Fibroblast of skin of right quadriceps (primary cell): ENCODE measurements around the gene DDX25.

Experiments used
- DNase-seq: peaks from one replicate; pipeline ENCODE4 v3.0.0-alpha.2; 2013

DDX25 gene

GRCh38 chr11:125952973-125953372 lies 48.7 kb downstream of the DDX25 start:
- DNase-seq = no peak

GRCh38 chr11:125953401-125953935 lies 49.2 kb downstream of the DDX25 start:
- no peak for DNase-seq

GRCh38 chr11:125954123-125954944 lies 50.0 kb downstream of the DDX25 start:
- no peak for DNase-seq

- DNase-seq = no peak
Observed at GRCh38 chr11:125954945-125955640, 50.8 kb downstream of the DDX25 start.

GRCh38 chr11:125955856-125956255 lies 51.5 kb downstream of the DDX25 start:
- no peak for DNase-seq

DNA sequence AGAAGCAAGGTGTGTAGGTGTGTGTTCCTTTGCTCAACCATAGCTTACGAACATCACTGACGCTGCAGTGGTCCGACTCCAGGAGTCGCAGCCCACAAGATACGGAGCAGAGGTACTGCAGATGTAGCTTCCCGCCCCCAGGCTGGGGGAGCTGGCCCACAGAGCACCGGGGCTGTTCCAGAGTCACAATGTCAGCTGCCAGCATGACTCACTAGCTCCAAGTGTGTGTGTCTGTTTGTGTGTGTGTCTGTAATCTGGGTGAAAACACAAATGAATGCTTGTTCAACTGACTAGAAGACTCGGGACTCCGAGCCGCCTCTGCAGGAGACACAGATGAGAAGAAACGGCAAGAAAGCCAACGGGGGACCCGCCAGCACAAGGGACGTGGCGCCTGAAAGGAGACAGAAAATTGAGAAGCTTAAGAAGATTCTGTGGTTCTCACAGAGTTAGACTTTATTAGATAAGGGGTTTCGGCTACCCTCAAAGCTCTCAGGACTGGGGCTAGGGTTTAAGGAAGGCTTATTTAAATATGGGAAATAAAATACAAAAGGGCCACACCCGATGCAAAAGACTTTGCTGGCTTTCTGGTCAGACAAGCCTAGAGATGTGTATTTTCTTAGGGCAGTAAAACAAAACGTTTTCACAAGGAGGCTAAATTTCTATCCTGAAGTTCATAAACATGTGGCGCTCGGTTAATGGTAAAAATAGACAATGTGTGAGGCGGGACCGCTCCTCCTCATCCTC lies 52.3 kb downstream of the DDX25 start:
- no peak for DNase-seq

DNA sequence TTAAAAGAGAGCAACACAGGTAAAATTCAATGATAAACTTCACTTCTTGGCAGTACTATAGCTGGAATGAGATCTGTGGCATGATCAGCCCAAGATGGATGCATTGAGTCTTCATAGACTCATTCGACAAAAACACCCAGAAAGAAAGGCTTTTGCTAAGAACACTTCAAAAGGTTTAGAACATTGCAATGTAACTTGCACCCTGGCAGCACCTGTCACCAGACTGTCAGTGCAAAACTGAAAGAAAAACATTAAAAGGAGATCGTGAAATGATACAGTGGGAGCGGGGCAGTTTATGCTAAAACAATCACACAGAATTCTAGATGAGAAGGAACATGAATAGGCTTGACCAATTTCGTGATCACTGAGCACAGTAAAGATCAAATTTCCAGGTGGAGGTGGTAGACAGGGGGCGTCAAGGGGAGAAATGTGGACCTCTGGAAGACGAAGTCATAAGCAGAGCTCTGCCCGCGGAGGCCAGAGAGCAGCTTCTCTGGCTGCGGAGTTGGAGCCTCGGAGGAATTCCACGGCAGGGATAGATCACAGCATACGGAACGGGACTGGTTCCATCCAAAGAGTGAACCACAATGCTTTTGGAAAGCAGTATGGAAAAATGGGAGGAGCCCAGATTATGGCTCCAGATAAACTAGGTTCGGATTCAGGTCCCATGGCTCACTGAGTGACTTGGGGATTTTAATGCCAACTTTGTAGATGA lies 53.5 kb downstream of the DDX25 start:
- no peak for DNase-seq

DNA sequence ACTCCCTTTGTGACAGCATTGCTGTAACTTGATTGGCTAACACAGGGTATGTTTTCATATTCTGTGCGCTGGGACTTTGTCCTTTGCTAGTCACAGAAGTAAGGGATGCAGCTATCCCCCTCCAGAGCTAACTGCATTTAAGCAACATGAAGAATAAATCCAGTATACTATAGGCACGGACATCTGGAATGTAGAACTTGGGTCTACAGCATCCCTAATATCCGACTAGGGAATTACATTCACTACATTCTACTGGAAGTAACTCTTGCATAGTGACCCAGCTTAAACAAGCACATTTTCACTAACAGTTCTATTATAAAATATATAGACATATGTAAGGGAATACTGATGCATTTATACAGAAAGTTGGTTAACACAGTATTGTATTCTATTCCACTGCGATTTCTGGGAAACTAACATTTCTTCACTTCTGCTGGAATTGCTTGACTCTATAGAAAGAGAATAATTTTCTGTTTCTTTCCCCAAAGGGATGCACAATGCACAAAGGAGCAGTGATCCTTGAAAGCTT lies 54.6 kb downstream of the DDX25 start:
- no peak for DNase-seq

GRCh38 chr11:125959511-125959910 lies 55.2 kb downstream of the DDX25 start:
- no peak for DNase-seq

- no peak for DNase-seq
Observed at GRCh38 chr11:125959931-125960330, 55.6 kb downstream of the DDX25 start.

DNA sequence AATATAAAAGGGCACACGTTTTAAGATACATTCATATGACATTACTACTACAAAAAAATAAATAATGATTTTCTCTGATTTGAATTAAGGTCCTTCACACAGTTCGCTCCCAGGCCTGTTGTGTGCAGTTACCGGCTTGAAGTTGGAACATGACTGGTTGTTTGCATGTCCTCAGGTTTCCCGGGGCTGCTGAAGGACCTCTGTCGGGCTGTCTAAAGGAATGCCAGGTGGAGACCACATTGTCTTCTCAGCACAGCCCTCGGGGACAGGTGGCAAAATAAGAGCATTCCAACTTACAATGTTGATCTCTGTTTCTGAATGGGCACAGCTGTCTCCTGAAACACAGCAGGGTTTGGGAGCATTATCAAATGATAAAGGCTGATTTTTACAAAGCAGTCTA lies 56.5 kb downstream of the DDX25 start:
- DNase-seq = no peak

- no peak for DNase-seq
Observed at GRCh38 chr11:125967515-125967914, 63.2 kb downstream of the DDX25 start.

DNA sequence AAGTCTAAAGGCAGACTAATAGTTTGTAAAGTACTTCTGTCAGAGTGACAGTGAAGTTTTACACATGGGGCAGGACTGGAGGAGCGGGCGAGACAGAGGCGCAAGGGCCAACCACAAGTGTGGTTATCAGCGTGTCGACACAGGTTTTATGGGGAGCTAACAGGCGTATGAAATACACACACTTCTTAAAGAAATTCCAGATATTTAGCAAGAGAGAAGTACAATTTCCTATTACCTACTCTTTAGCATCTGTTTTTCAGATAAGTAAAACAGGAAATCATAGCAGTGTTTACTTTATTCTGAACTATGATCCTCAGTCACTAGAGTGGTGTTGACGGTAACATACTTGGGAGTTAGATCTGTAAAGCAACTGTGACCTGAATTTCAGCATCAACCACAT lies 64.0 kb downstream of the DDX25 start:
- DNase-seq = peak; percentile 14

GRCh38 chr11:125971618-125972017 lies 67.3 kb downstream of the DDX25 start:
- DNase-seq = no peak

- no peak for DNase-seq
Observed at GRCh38 chr11:125974284-125974683, 70.0 kb downstream of the DDX25 start.

DNA sequence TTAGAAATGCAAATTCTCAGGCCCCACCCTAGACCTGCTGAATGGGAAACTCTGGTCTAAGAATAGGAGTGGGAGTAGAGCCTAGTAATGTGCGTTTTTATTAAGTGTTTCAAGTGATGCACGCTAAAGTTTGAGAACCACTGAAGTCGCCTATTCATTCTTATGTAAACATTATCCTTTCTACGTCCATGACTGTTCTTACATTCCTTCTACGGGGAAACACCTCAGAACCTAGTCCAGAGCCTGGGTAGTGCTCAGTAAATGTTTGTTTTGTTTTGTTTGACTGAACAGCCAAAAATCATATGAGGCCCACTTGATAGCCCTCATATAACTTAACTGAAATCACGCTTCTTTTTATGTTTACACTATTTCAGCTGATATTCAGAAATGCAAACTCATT lies 71.3 kb downstream of the DDX25 start:
- DNase-seq = no peak

DNA sequence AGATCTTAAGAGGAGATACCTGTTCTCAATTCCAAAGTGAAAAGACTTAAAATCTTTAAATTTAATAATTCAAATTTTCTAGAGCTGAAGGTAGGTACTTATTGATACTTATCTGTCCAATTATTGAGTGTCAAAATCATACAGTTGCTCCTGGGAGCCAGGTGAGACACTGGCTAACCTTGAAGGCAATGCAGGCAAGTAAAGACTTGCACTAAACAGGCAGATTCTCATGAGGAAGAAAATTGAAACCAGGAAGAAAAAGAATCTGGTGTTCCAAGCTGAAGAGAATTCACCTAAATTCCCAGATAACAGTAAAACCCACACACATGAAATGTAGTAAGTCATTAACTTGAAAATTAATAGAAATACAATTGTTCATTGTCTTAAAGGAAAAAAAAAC lies 71.8 kb downstream of the DDX25 start:
- no peak for DNase-seq

- no peak for DNase-seq
Observed at GRCh38 chr11:125977333-125977732, 73.0 kb downstream of the DDX25 start.

GRCh38 chr11:125978181-125978716 lies 73.9 kb downstream of the DDX25 start:
- DNase-seq = no peak
